ENCODE results near the gene ABCA13.

- TF ChIP-seq EP300 (IDR thresholded peaks at IDR 0.05; ENCODE audit: borderline replicate concordance) (no peak), ZBTB7A (IDR thresholded peaks at IDR 0.05; ENCODE audit: low read depth) (no peak), RAD21 (IDR thresholded peaks at IDR 0.05; ENCODE audit: low read depth) (no peak)
These were observed 295.5 kb downstream of the ABCA13 start for GRCh38 chr7:48466713-48467112.

Measured in Ishikawa (cell line).